K562 (cell line): ENCODE measurements around the gene ELP5. TPM values are rescaled to one million over a fixed set of nuclear protein-coding genes. Genes with fewer than 3 reads are reported as not detected.

Experiments used
- ATAC-seq: fragments of 200-7000 bp; cut with Tn5 transposase; 3 replicates; pipeline ENCODE4 v1.9.1; 2020; ENCODE audit warnings: moderate library complexity
- BruUV-seq: library from RNA; stranded (reverse); fragments of 400-500 nt; replicated peaks from 2 replicates; lab custom pipeline; 2021; lab: Mats Ljungman, UMichigan
- CTCF ChIA-PET: fragments of 300-600 bp; formaldehyde crosslinking; extraction: SDS; loops from one replicate; lab custom pipeline; 2021; ENCODE audit warnings: low intra/inter-chr PET ratio; lab: Yijun Ruan, JAX
- POLR2A ChIA-PET: fragments of 300-600, 350-650 bp; sonication (Branson Sonifier 250); formaldehyde crosslinking; extraction: SDS; loops from one replicate; lab custom pipeline; 2021; ENCODE audit warnings: antibody characterized with exemption, inconsistent platforms; lab: Yijun Ruan, JAX
- DNase-seq, 4 experiments: peaks; one replicate each; pipeline versions ENCODE4 v3.0.0 to v3.0.0-alpha.2; 2011 to 2018; ENCODE audit warnings: low spot score in 3 of 4, mixed read lengths in 3 of 4; ENCODE audit errors: extremely low read depth in 1 of 4
- FAIRE-seq: peaks from 2 replicates; lab custom pipeline; 2011; peaks lifted over from hg19 to GRCh38; lab: Jason Lieb, UNC
- H2AFZ ChIP-seq: 2 replicates; pipeline ENCODE4 v1.6.0; 2011; ENCODE audit warnings: low read depth, low read length, control low read depth, inconsistent platforms
- H3K27ac ChIP-seq: fragments of 200-600 bp; 3 replicates; pipeline ENCODE4 v1.8.0; 2011; ENCODE audit warnings: low read depth, mild to moderate bottlenecking, control low read depth, inconsistent platforms, low read length, moderate library complexity, mixed read lengths; ENCODE audit errors: extremely low read depth
- H3K27me3 ChIP-seq, 2 experiments: fragments of 300-600 bp in 1 of 2; 2 replicates in 1 of 2; 3 replicates in 1 of 2; pipeline versions ENCODE4 v1.6.0 to v1.8.0; 2011; ENCODE audit warnings: inconsistent platforms in 2 of 2, low read length in 2 of 2, mild to moderate bottlenecking in 1 of 2, mixed read lengths in 1 of 2, moderate library complexity in 1 of 2; ENCODE audit not compliant: control insufficient read depth in 2 of 2, insufficient read depth in 2 of 2
- H3K36me3 ChIP-seq: fragments of 300-600 bp; 3 replicates; pipeline ENCODE4 v1.8.0; 2011; ENCODE audit warnings: mild to moderate bottlenecking, low read length, inconsistent platforms; ENCODE audit not compliant: control insufficient read depth, insufficient read depth
- H3K4me1 ChIP-seq, 2 experiments: fragments of 200-600 bp in 1 of 2; replicated peaks in 1 of 2; 2 replicates in 1 of 2; 3 replicates in 1 of 2; pipeline versions ENCODE4 v1.5.1 to v1.8.0; 2011; ENCODE audit warnings: inconsistent platforms in 2 of 2, low read length in 2 of 2, mild to moderate bottlenecking in 1 of 2, mixed read lengths in 1 of 2, moderate library complexity in 1 of 2; ENCODE audit not compliant: control insufficient read depth in 2 of 2, insufficient read depth in 2 of 2
- H3K4me2 ChIP-seq: 2 replicates; pipeline ENCODE4 v1.6.1; 2011; ENCODE audit warnings: low read length, control low read depth, inconsistent platforms, mixed read lengths; ENCODE audit not compliant: insufficient read depth
- H3K4me3 ChIP-seq: fragments of 200-600 bp; sonication (generic), shearing (Covaris generic); 2 replicates; pipeline ENCODE4 v1.5.1; 2016; ENCODE audit warnings: control low read depth, inconsistent platforms
- H3K79me2 ChIP-seq: fragments of 200-600 bp; 3 replicates; pipeline ENCODE4 v1.8.0; 2011; ENCODE audit warnings: low read length, inconsistent platforms; ENCODE audit not compliant: control insufficient read depth, insufficient read depth
- H3K9ac ChIP-seq, 2 experiments: 2 replicates each; pipeline versions ENCODE4 v1.6.0 to v1.6.1; 2011; ENCODE audit warnings: low read depth in 2 of 2, low read length in 2 of 2, control low read depth in 1 of 2, inconsistent platforms in 1 of 2, mild to moderate bottlenecking in 1 of 2, mixed read lengths in 1 of 2; ENCODE audit not compliant: insufficient read depth in 1 of 2
- H3K9me1 ChIP-seq: one replicate; pipeline ENCODE4 v1.6.0; 2011; ENCODE audit warnings: inconsistent platforms, mild to moderate bottlenecking, low read length, moderate library complexity; ENCODE audit not compliant: control insufficient read depth, insufficient read depth
- H3K9me3 ChIP-seq: replicated peaks from 2 replicates; pipeline ENCODE4 v1.5.1; 2011; ENCODE audit warnings: low read depth, low read length, inconsistent platforms; ENCODE audit not compliant: control insufficient read depth, insufficient read depth
- H4K20me1 ChIP-seq: replicated peaks from 2 replicates; pipeline ENCODE4 v1.6.1; 2011; ENCODE audit warnings: low read length, inconsistent platforms, mixed read lengths; ENCODE audit not compliant: control insufficient read depth, insufficient read depth
- EGR1 ChIP-seq: fragments of 450-650 bp; conservative IDR thresholded peaks from 2 replicates; pipeline ENCODE4 v1.6.1; 2017; ENCODE audit warnings: mild to moderate bottlenecking
- KDM1A ChIP-seq, 2 experiments: fragments of 450-650 bp; IDR thresholded peaks; 2 replicates each; pipeline ENCODE4 v1.6.1; 2016; ENCODE audit warnings: mild to moderate bottlenecking in 2 of 2
- WGBS: fragments of 100-300 bp; shearing (Covaris generic); methylation state at CpG from one replicate; pipeline ENCODE4 v1.1.6; 2016; ENCODE audit warnings: low coverage, mixed read lengths; ENCODE audit not compliant: insufficient coverage; ENCODE audit errors: missing lambda C conversion rate; 5-methylcytosine and 5-hydroxymethylcytosine counted together
- in situ Hi-C: fragments of 300-500 bp; cut with MboI; formaldehyde crosslinking; loops from 4 replicates; pipeline ENCODE4 v1.15.0; 2018; ENCODE audit warnings: inconsistent platforms, mixed read lengths
- intact Hi-C: fragments of 100-400 bp; cut with micrococcal nuclease; formaldehyde crosslinking; loops from 2 replicates; pipeline ENCODE4 v1.14.2; 2022
- polyA plus RNA-seq, 8 experiments: library from polyadenylated mRNA; depleted of rRNA in 4 of 8; stranded (reverse) in 5 of 8; unstranded in 3 of 8; fragments of >200 nt; fragmentation: Nextera tagmentation in 2 of 8; fragmentation: Illumina TruSeq in 1 of 8; extraction: Ambion mirVana in 2 of 8; extraction: Trizol in 1 of 8; gene quantifications; 2 replicates each; pipeline versions ENCODE4 v1.2.1 to v1.2.3, GENCODE V29; 2011 to 2014; ENCODE audit warnings: inconsistent platforms in 1 of 8, missing spikeins in 1 of 8
- total RNA-seq, 7 experiments: library from RNA; depleted of rRNA in 6 of 7; stranded (reverse); fragments of >200 nt in 6 of 7; fragmentation: Illumina TruSeq in 2 of 7; extraction: Trizol in 2 of 7; gene quantifications; 2 replicates each; pipeline versions ENCODE4 v1.2.1 to v1.2.3, GENCODE V29; 2011 to 2021; ENCODE audit warnings: low replicate concordance in 1 of 7
- TF ChIP-seq, protein P1 (sequence below): fragments of 450-650 bp; IDR thresholded peaks from 2 replicates; pipeline ENCODE4 v1.6.1; 2016; ENCODE audit warnings: low read depth, mild to moderate bottlenecking, moderate library complexity

Gene ELP5
- total and polyA plus RNA-seq, 9 of the 15 experiments (the other 6 are each of a cell fraction or from before 2014, with no cell fraction given), result 25.7 to 77.9 (median 52.9) TPM

DNA sequence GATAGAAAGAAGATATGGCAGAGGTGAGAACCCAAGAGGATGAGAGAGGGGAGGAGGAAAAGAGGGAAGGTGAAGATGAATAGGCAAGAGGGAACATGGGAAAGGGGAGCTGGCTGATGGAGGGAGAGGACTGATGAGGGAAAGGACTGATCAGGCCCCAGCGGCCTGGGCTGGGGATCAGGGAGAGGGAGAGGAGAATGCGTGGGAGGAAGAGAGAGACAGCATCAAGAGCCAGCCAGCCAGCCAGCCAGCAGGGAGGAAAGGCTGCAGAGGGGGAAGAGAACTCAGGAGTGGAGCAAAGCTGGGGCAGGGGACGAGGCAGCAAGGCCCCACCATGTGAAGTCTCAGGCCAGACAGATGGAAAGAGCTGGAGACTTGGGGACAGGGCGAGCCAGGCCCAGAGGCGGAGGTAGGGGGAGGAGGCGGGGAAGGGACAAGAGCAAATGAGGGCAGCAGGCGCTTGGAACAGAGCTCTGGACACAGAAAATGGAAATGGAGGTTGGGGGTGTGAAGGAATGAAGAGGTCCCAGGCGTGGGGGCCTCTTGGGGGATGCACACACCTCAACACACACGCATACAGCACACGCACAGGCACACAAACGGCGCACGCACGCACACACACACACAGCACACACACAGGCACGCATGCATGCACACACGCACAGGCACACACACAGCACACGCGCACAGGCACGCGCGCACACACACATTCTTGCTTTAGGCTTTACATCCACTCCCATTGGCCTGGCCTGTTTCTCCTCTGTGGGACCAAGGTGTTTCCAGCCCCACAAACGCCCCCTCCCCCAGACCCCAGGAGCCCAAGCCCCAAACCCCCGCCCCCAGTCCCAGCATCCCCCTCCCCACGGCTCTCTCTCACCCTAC lies 44.7 kb upstream of the ELP5 start:
- intact Hi-C loops, result no loop called here
- Histone ChIP-seq H3K4me2 (no peak overlapping the region), H3K4me3 (no peak overlapping the region), H3K79me2 (peaks cover 6% of the 10 kb centered on the region; the same call in 2 of the 3 replicates), H3K9me3 (no peaks in the 10 kb centered on the region), H3K9ac (peak overlapping the region in 1 of 2 experiments; percentile 55; a peak in 2 of 4 replicates), H3K9me1 (no peaks in the 10 kb centered on the region), H2AFZ (no peak overlapping the region), H3K27me3 (no peaks in the 10 kb centered on the region), H3K27ac (no peak overlapping the region), H3K36me3 (peaks cover 15% of the 10 kb centered on the region; the same call in 2 of the 3 replicates), H3K4me1 (peaks cover 7 to 37% of the 10 kb centered on the region in 2 experiments; a peak in 4 of 5 replicates), H4K20me1 (peaks cover 3% of the 10 kb centered on the region; the same call in 1 of the 2 replicates)
- DNase-seq (peak in 3 of 4 experiments; percentile 25 to 36 (median 31)), ATAC-seq (no peak), FAIRE-seq (no peak)
- TF ChIP-seq KDM1A (IDR thresholded peaks at IDR 0.05) (peak in 1 of 2 experiments; percentile 79; a peak in 2 of 4 replicates), EGR1 (peak; percentile 88)
- TF ChIP-seq, protein P1, sequence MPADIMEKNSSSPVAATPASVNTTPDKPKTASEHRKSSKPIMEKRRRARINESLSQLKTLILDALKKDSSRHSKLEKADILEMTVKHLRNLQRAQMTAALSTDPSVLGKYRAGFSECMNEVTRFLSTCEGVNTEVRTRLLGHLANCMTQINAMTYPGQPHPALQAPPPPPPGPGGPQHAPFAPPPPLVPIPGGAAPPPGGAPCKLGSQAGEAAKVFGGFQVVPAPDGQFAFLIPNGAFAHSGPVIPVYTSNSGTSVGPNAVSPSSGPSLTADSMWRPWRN, result no peak
- ChIA-PET CTCF (no interaction called here), POLR2A (interaction anchor here (0.6 to 1.1 kb wide), 4 partner anchors 9 to 13 kb away, joined by 3 to 4 read pairs (median 3); partner anchors contain the start of genes ACADVL and DLG4)
- in situ Hi-C loops, result no loop called here
- BruUV-seq, result no TSS peak
- WGBS, result 72% methylated on average over 4 of the region's 24 CpGs
